AG04450 (cell line): ENCODE data around the gene SLC25A25. TPM values are rescaled to one million over a fixed set of nuclear protein-coding genes. Genes with fewer than 3 reads are reported as not detected.
"Not testable (repeated sequence)": the region's sequence is repeated elsewhere in the genome, so short reads cannot be mapped to it uniquely, and the experiment has no call there.

Source experiments
- CTCF ChIA-PET: fragments of 300-600, 350-600 bp; formaldehyde crosslinking; extraction: SDS; loops from one replicate; lab custom pipeline; 2022; ENCODE audit warnings: antibody characterized with exemption, inconsistent platforms; lab: Charles Lee
- POLR2A ChIA-PET: fragments of 350-600 bp; formaldehyde crosslinking; extraction: SDS; loops from one replicate; lab custom pipeline; 2021; ENCODE audit warnings: antibody characterized with exemption, inconsistent platforms; lab: Yijun Ruan, JAX
- DNase-seq: peaks from one replicate; pipeline ENCODE4 v3.0.0-alpha.2; 2011; ENCODE audit warnings: low read depth, low spot score
- H3K27ac ChIP-seq: one replicate; pipeline ENCODE4 v1.5.1; 2012; ENCODE audit warnings: low read depth, low read length, control low read depth
- H3K27me3 ChIP-seq: one replicate; pipeline ENCODE4 v1.6.0; 2012; ENCODE audit warnings: low read length; ENCODE audit not compliant: control insufficient read depth, insufficient read depth
- H3K4me3 ChIP-seq: 2 replicates; pipeline ENCODE4 v1.5.1; 2011; ENCODE audit warnings: mild to moderate bottlenecking, low read depth, low read length, control low read depth
- H3K9me3 ChIP-seq: 2 replicates; pipeline ENCODE4 v1.5.1; 2012; ENCODE audit warnings: low read length; ENCODE audit not compliant: control insufficient read depth, insufficient read depth
- polyA plus RNA-seq: library from polyadenylated mRNA; depleted of rRNA; stranded (reverse); fragments of >200 nt; gene quantifications from 2 replicates; pipeline ENCODE4 v1.2.3, GENCODE V29; 2011
- TF ChIP-seq, protein P1 (sequence below): IDR thresholded peaks from 2 replicates; pipeline ENCODE4 v1.5.1; 2011; ENCODE audit warnings: low read depth, low read length, control low read depth, inconsistent platforms

SLC25A25 gene
- polyA plus RNA-seq, 1 experiment = 12.0 TPM

DNA sequence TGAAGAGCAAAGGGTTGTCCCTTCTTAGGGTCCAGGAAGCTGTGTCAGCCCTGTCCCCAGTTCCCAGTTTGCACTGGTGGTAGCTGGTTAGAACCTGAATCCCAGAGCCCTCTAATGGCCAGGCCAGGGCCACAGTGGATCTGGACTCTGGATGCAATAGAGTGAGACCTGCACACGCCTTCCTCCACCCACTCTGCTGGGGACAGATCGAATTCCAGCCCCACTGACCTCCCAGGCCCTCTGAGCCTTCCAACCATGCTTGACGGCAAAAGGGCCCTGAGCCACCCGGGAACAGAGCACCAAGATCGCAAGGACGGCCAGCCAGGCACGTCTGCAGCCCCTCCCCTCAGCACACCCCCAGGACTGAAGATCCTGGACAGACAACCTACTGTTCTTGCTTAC, 24.6 kb upstream of the SLC25A25 start:
- TF ChIP-seq, protein P1, sequence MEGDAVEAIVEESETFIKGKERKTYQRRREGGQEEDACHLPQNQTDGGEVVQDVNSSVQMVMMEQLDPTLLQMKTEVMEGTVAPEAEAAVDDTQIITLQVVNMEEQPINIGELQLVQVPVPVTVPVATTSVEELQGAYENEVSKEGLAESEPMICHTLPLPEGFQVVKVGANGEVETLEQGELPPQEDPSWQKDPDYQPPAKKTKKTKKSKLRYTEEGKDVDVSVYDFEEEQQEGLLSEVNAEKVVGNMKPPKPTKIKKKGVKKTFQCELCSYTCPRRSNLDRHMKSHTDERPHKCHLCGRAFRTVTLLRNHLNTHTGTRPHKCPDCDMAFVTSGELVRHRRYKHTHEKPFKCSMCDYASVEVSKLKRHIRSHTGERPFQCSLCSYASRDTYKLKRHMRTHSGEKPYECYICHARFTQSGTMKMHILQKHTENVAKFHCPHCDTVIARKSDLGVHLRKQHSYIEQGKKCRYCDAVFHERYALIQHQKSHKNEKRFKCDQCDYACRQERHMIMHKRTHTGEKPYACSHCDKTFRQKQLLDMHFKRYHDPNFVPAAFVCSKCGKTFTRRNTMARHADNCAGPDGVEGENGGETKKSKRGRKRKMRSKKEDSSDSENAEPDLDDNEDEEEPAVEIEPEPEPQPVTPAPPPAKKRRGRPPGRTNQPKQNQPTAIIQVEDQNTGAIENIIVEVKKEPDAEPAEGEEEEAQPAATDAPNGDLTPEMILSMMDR = no peak
- no peaks in the 10 kb centered on the region for H3K9me3 ChIP-seq
- H3K27me3 ChIP-seq = peaks cover 5% of the 10 kb centered on the region
- no peak for DNase-seq
- no peak overlapping the region for H3K27ac ChIP-seq
- POLR2A ChIA-PET = no interaction called here
- CTCF ChIA-PET = no interaction called here
- no peak overlapping the region for H3K4me3 ChIP-seq

DNA sequence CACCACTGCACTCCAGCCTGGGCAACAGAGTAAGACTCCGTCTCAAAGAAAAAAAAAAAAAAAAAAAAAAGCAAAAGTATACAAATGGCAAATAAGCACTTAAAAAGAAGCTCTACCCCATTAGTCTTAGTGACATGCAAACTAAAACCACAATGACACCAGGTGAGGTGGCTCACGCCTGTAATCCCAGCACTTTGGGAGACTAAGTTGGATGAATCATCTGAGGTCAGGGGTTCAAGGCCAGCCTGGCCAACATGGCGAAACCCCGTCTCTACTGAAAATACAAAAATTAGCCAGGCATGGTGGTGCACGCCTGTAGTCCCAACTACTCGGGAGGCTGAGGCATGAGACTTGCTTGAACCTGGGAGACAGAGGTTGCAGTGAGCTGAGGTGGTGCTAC, 22.6 kb upstream of the SLC25A25 start:
- H3K9me3 ChIP-seq, DNase-seq: not testable (repeated sequence)

DNA sequence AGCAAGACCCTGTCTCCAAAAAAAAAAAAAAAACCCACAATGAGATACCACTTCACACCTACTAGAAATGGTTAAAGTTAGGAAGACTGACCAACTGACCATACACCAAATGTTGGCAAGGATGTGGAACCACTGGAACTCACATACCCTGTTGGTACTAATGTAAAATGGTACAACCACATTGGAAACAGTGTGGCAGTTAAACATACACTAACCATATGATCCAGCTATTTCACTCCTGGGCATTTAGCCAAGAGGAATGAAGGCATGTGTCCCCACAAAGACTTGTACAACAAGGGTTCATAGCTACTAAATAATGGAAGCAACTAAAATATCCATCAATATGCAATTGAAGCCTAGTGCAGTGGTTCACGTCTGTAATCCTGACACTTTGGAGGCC, 22.2 kb upstream of the SLC25A25 start:
- POLR2A ChIA-PET = interaction anchor here (0.6 to 0.8 kb wide), 2 partner anchors 28 to 96 kb away, joined by 4 to 5 read pairs; no protein-coding TSS in a partner anchor
- CTCF ChIA-PET = interaction anchor here (0.6 to 3.0 kb wide), 3 partner anchors 11 to 104 kb away, joined by 3 to 15 read pairs (median 4); no protein-coding TSS in a partner anchor
- DNase-seq = no peak

More for the DNA sequence above, 22.6 kb upstream of the SLC25A25 start:
- not testable (repeated sequence) for H3K4me3 ChIP-seq, H3K27ac ChIP-seq, H3K27me3 ChIP-seq
- POLR2A ChIA-PET = interaction anchor here (0.6 to 0.8 kb wide), 2 partner anchors 28 to 95 kb away, joined by 4 to 5 read pairs; no protein-coding TSS in a partner anchor
- CTCF ChIA-PET = interaction anchor here (0.6 to 3.0 kb wide), 3 partner anchors 10 to 103 kb away, joined by 3 to 15 read pairs (median 4); no protein-coding TSS in a partner anchor

DNA sequence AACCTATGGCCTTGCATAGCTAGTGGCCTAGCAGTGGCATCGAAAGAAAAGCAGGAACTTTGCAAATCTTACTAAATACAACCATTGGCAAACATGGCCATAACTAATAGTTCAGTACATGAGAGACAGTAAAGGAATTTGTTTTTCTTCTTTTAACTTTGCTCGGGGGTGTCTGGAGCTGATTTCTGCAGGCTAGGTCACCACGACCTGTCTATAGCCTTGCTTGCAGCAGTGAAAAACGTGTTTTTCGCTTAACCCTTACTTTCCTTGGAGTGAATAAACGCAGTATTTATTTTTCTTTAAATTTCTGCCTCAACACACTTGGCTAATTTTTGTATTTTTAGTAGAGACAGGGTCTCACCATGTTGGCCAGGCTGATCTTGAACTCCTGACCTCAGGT, 20.8 kb upstream of the SLC25A25 start:
- ChIA-PET POLR2A (interaction anchor here (0.6 kb wide), 1 partner anchor 44 kb away, joined by 4 read pairs; no protein-coding TSS in a partner anchor), CTCF (interaction anchor here (0.6 to 3.0 kb wide), 3 partner anchors 12 to 104 kb away, joined by 3 to 15 read pairs (median 7); no protein-coding TSS in a partner anchor)

More for the DNA sequence above, 22.2 kb upstream of the SLC25A25 start:
- Histone ChIP-seq H3K27ac (no peak overlapping the region), H3K27me3 (peaks cover 3% of the 10 kb centered on the region), H3K4me3 (no peak overlapping the region), H3K9me3 (no peaks in the 10 kb centered on the region)
- TF ChIP-seq, protein P1 = no peak

DNA sequence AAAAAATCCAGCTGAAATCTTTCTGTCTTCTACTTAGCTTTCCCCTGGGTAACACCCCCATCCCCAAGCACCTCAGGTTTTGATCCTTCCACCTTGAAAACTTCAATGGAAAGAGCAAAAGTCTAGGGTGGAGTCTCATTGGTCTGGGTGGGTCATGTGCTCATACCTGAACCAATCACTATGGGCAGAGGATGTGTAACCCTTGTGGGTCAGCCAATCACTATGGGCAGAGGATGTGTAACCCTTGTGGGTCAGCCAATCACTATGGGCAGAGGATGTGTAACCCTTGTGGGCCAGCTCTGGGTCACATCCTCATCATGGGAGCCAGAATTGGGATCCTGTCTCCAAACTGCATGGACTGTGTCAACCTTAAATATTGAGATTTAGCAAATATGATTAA, 19.4 kb upstream of the SLC25A25 start:
- Histone ChIP-seq H3K9me3 (no peaks in the 10 kb centered on the region), H3K4me3 (no peak overlapping the region), H3K27ac (no peak overlapping the region), H3K27me3 (no peaks in the 10 kb centered on the region)
- CTCF ChIA-PET = interaction anchor here (0.5 kb wide), 1 partner anchor 179 kb away, joined by 3 read pairs; no protein-coding TSS in a partner anchor
- TF ChIP-seq, protein P1 = no peak
- no peak for DNase-seq
- POLR2A ChIA-PET = interaction anchor here (0.6 to 1.0 kb wide), 3 partner anchors 11 to 47 kb away, joined by 6 to 8 read pairs (median 7); no protein-coding TSS in a partner anchor

More for the DNA sequence above, 20.8 kb upstream of the SLC25A25 start:
- H3K4me3 ChIP-seq = no peak overlapping the region
- H3K27me3 ChIP-seq = peaks cover 1% of the 10 kb centered on the region
- DNase-seq = no peak
- H3K9me3 ChIP-seq = no peaks in the 10 kb centered on the region
- no peak overlapping the region for H3K27ac ChIP-seq
- TF ChIP-seq, protein P1 = no peak
